RWPE2 (cell line): ENCODE results near the gene NHSL2.
"Not testable (repeated sequence)": the region's sequence is repeated elsewhere in the genome, so short reads cannot be mapped to it uniquely, and the experiment has no call there.

Experiments used
- ATAC-seq: fragments of 200-7000 bp; cut with Tn5 transposase; 3 replicates; pipeline ENCODE4 v1.9.1; 2021; ENCODE audit warnings: low read depth
- DNase-seq: peaks from one replicate; pipeline ENCODE4 v3.0.0-alpha.2; 2020; ENCODE audit warnings: low spot score
- H3K27ac ChIP-seq: fragments of 450-650 bp; 2 replicates; pipeline ENCODE4 v1.5.1; 2017; ENCODE audit warnings: mild to moderate bottlenecking; ENCODE audit not compliant: poor library complexity, severe bottlenecking
- H3K27me3 ChIP-seq: fragments of 250-450 bp; sonication (Bioruptor Pico); 2 replicates; pipeline ENCODE4 v1.5.1; 2021; ENCODE audit warnings: mild to moderate bottlenecking, moderate library complexity; ENCODE audit not compliant: insufficient read depth, poor library complexity, severe bottlenecking
- H3K36me3 ChIP-seq: fragments of 250-450 bp; sonication (Bioruptor Pico); 2 replicates; pipeline ENCODE4 v1.5.1; 2020; ENCODE audit warnings: low read depth, mild to moderate bottlenecking, moderate library complexity
- H3K4me1 ChIP-seq: fragments of 250-450 bp; sonication (Bioruptor Pico); 2 replicates; pipeline ENCODE4 v1.5.1; 2021; ENCODE audit warnings: mild to moderate bottlenecking, moderate library complexity; ENCODE audit not compliant: insufficient read depth, poor library complexity, severe bottlenecking
- H3K4me3 ChIP-seq: fragments of 250-450 bp; sonication (Bioruptor Pico); 2 replicates; pipeline ENCODE4 v1.5.1; 2021; ENCODE audit warnings: mild to moderate bottlenecking, moderate library complexity; ENCODE audit not compliant: severe bottlenecking
- H3K9me3 ChIP-seq: fragments of 250-450 bp; sonication (Bioruptor Pico); 2 replicates; pipeline ENCODE4 v1.5.1; 2021; ENCODE audit warnings: mild to moderate bottlenecking, moderate library complexity; ENCODE audit not compliant: severe bottlenecking
- CTCF ChIP-seq: fragments of 450-650 bp; IDR thresholded peaks from one replicate; pipeline ENCODE4 v1.5.1; 2017; ENCODE audit warnings: mild to moderate bottlenecking, moderate library complexity; ENCODE audit not compliant: poor library complexity, severe bottlenecking

The NHSL2 gene

GRCh38 chrX:71953946-71954345, 43.3 kb downstream of the NHSL2 start:
- Histone ChIP-seq H3K27ac (no peak overlapping the region), H3K9me3 (no peaks in the 10 kb centered on the region), H3K4me1 (no peaks in the 10 kb centered on the region), H3K36me3 (no peaks in the 10 kb centered on the region), H3K4me3 (no peak overlapping the region), H3K27me3 (no peaks in the 10 kb centered on the region)
- TF ChIP-seq CTCF, result no peak
- ATAC-seq (no peak), DNase-seq (no peak)

- Histone ChIP-seq H3K36me3 (no peaks in the 10 kb centered on the region), H3K4me1 (no peaks in the 10 kb centered on the region), H3K4me3 (no peak overlapping the region), H3K9me3 (no peaks in the 10 kb centered on the region), H3K27ac (no peak overlapping the region), H3K27me3 (no peaks in the 10 kb centered on the region)
- DNase-seq, result no peak
- ATAC-seq, result no peak
- no peak for TF ChIP-seq CTCF
Observed at GRCh38 chrX:71954458-71954857, 43.8 kb downstream of the NHSL2 start.

GRCh38 chrX:71955530-71956120, 45.0 kb downstream of the NHSL2 start:
- no peak overlapping the region for H3K4me3 ChIP-seq
- no peaks in the 10 kb centered on the region for H3K36me3 ChIP-seq
- ATAC-seq (no peak), DNase-seq (no peak)
- H3K27me3 ChIP-seq, result no peaks in the 10 kb centered on the region
- H3K27ac ChIP-seq, result no peak overlapping the region
- H3K9me3 ChIP-seq, result no peaks in the 10 kb centered on the region
- TF ChIP-seq CTCF, result no peak
- H3K4me1 ChIP-seq, result no peaks in the 10 kb centered on the region

GRCh38 chrX:71958281-71958675, 47.6 kb downstream of the NHSL2 start:
- no peaks in the 10 kb centered on the region for H3K27me3 ChIP-seq
- no peak for ATAC-seq
- no peaks in the 10 kb centered on the region for H3K4me1 ChIP-seq

GRCh38 chrX:71964184-71964583, 53.5 kb downstream of the NHSL2 start:
- not testable (repeated sequence) for H3K9me3 ChIP-seq, H3K27ac ChIP-seq, H3K4me1 ChIP-seq, H3K4me3 ChIP-seq, DNase-seq, ATAC-seq, H3K36me3 ChIP-seq, H3K27me3 ChIP-seq

More at GRCh38 chrX:71958281-71958675, 47.6 kb downstream of the NHSL2 start:
- H3K4me3 ChIP-seq, result no peak overlapping the region
- no peaks in the 10 kb centered on the region for H3K36me3 ChIP-seq
- DNase-seq, result no peak
- H3K27ac ChIP-seq, result no peak overlapping the region
- no peaks in the 10 kb centered on the region for H3K9me3 ChIP-seq
- no peak for TF ChIP-seq CTCF
